Skeletal muscle cell (primary cell): ENCODE measurements around the gene NAA25.

Experiments used
- DNase-seq: peaks from one replicate; pipeline ENCODE4 v3.0.0-alpha.2; 2010; ENCODE audit warnings: low read depth
- H3K4me3 ChIP-seq: 2 replicates; pipeline ENCODE4 v1.5.1; 2011; ENCODE audit warnings: low read depth, mild to moderate bottlenecking, control low read depth, low read length, moderate library complexity

NAA25 gene

DNA sequence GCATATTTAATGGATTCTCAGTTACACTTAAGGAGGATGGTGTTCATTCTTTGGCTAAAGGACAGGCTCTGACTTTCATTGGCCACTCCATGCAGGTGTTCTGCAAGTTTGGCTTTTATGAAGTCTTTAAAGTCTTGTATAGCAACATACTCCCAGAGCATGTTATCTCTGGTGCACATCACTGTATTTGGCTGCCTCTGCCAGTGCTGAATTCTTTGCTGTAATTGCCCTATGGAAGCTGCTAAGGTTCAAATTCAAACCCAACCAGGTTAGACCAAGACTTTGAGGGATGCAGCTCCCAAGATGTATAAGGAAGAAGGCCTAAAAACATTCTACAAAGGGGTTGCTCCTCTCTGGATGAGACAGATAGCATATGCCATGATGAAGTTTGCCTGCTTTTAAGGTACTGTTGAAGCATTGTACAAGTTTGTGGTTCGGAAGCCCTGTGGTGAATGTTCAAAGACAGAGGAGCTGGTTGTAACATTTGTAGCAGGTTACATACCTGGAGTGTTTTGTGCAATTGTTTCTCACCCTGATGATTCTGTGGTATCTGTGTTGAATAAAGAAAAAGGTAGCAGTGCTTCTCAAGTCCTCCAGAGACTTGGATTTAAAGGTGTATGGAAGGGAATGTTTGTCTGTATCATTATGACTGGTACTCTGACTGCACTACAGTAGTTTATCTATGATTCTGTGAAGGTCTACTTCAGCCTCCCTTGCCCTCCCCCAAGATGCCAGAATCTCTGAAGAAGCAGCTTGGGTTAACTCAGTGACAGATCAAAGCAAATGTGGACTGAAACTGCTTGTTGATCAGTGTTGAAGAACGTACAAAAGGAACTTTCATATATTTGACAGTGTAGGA lies 115.1 kb downstream of the NAA25 start:
- no peak overlapping the region for H3K4me3 ChIP-seq
- DNase-seq: no peak

DNA sequence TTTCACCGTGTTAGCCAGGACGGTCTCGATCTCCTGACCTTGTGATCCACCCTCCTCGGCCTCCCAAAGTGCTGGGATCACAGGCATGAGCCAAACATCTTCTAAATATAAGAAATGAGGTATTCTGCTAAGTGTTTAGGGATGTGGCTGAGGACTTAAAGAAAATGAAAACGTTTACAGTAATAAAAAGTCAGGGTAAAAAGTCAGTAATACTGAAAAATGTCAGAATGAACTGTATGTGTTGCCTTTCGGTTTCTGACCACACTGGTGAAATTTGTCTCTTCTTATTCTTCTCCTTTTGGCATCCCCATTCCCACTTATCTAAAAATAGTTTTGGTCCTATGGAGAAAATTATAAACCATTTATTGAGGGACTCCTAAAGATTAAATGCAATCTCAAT lies 116.1 kb downstream of the NAA25 start:
- no peak for DNase-seq
- H3K4me3 ChIP-seq: no peak overlapping the region

DNA sequence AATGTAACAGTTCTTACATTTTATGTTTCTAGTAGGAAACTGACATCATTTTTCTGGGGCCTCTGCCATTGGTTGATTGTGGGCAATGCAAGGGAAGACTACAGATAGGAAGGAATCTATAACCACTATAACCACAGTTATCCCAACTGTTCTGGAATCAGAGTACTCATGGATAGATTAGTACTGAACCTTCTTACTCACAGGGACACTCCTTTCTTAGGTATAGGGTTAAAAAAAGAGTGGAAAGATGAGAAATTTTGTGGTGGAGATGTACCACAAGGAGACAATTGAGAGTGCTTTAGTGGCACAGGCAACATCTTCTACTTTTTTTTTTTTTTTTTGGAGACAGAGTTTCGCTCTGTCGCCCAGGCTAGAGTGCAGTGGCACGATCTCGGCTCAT lies 116.6 kb downstream of the NAA25 start:
- DNase-seq: no peak
- no peak overlapping the region for H3K4me3 ChIP-seq

DNA sequence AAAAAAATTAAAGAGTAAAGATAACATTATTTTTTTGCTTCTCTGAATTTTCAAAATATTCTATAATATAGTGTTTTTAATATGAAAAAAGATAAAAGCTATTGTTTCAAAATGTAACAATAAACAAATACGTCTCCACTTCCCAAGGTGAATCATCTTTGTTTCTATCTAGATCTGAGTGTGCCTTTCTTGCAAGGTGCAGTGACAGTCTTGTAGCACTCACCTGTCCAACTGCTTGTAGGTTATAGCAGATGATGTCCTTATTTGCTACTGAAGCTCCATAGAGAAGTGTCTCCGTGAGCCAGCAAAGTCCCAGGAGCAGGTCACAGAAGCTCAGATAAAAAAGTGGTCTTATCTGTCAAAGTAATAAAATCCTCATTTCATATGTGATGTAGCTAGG lies 117.0 kb downstream of the NAA25 start:
- no peak for DNase-seq
- no peak overlapping the region for H3K4me3 ChIP-seq

DNA sequence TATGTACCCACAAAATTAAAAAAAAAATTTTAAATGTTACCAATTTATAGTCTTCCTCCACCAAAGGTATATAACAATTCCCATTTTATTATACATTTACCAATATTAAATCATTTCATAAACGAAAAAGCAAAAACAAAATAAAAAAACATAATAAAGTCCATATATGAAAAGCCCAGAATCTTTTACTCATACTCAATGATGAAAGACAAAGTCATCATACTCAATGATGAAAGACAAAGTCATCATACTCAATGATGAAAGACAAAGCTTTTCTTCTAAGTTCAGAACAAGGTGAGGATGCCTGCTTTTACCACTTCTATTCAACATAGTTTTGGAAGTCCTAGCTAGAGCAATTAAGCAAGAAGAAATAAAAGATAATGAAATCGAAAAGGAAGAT lies 123.8 kb downstream of the NAA25 start:
- no peak overlapping the region for H3K4me3 ChIP-seq
- DNase-seq: no peak

DNA sequence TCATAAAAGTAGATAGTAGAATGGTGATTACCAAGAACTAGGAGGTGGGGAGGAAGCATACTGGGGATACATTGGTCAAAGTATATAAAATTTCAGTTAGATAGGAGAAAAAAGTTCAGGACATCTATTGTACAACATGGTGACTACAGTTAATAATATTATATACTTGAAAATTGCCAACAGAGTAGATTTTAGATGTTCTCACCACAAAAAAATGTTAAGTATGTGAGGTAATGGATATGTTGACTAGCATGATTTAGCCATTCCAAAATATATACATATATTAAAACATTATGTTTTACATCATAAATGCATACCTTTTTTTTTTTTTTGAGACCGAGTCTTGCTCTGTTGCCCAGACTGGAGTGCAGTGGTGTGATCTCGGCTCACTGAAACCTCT lies 126.6 kb downstream of the NAA25 start:
- DNase-seq: no peak
- H3K4me3 ChIP-seq: no peak overlapping the region

DNA sequence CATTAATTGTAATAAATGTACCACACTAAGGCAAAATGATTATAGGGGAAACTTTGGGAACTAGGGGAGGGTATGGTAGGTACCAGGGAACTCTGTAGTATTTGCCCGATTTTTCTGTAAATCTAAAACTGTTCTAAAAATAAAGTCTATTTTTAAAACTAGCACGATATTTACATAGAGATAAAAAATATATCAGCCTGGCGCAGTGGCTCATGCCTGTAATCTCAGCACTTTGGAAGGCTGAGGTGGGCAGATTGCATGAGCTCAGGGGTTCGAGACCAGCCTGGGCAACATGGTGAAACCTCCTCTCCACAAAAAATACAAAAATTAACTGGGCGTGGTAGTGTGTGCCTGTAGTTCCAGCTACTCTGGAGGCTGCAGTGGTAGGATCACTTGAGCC lies 128.0 kb downstream of the NAA25 start:
- DNase-seq: no peak
- H3K4me3 ChIP-seq: no peak overlapping the region

DNA sequence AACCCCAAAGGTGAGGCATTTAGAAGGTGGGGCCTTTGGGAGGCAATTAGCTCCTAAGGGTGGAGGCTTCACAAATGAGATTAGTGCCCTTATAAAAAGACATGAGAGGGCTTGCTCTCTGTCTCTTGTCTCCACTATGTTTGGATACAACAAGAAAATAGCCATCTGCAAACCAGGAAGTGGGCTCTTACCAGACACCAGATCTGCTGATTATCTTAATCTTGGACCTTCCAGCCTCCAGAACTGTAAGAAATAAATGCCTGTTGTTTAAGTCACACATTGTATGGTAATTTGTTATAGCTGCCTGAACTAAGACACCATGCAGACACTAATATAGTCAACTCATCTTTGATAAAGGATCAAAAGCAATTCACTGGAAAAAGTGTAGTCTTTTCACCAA lies 130.0 kb downstream of the NAA25 start:
- no peak for DNase-seq
- no peak overlapping the region for H3K4me3 ChIP-seq

DNA sequence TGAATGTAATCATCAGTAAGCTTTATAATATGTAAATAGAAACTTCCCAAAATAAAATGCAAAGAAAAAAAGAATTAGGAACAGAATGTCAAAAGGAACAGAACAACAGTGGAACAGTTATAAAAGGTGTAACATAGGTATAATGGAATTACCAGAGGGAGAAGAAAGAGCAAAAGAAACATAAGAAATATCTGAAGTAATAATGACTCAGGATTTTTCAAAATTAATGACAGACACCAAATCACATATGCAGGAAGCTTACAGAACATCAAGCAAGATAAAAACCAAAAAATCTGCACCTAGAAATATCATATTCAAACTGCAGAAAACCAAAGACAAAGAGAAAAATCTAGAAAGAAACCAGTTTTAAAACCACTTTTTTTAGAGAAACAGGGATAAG lies 131.7 kb downstream of the NAA25 start:
- DNase-seq: no peak
- H3K4me3 ChIP-seq: no peak overlapping the region
